Right hindlimb (tissue), 1 donor: ENCODE measurements around the gene POMGNT1.

ENCODE experiments used
- DNase-seq: peaks from one replicate; pipeline ENCODE4 v3.0.0-alpha.2; 2018

Gene POMGNT1

GRCh38 chr1:46152016-46152415 lies 46.2 kb downstream of the POMGNT1 start:
- DNase-seq: no peak

DNA sequence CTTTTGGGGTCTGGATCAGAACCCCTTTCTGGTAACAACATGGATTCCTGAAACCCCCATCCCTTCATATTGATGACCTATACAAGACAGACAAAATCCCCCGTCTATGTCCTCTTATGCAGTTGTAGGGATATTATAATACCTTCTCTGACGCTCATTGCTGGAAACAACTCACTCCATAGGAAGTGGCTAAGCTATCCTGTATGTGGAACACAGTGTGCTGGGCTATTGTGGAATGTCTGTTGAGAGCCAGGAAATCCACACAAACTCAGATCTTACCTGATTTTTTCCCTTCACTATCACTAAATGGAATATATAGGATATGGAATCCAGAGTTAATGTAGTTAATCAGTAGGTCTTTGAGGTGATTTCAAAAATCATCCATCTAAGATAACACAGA lies 48.1 kb downstream of the POMGNT1 start:
- no peak for DNase-seq

DNA sequence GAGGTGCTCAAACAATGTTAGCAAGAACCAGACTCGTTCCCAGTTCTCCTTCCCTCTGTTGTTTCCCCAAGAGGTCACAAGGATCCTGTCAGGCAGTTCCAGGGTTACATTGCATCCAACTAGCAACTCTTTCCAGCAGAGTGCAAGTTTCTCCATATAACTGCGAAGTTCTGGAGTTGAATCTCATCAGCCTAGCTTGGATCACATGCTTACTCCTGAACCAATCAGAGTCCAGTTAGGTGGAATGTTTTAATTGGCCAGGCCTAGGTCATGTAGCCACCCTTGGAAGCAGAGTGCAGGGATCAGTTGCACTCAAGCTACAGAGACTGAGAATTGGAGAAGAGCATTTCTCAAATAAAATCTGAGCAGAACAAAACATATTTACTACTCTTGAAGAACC lies 49.9 kb downstream of the POMGNT1 start:
- no peak for DNase-seq
